HEK293 (cell line): ENCODE data around the gene GAL.

Source experiments
- CTCF ChIA-PET: fragments of 350-600 bp; formaldehyde crosslinking; extraction: SDS; loops from one replicate; lab custom pipeline; 2021; ENCODE audit warnings: antibody characterized with exemption; lab: Yijun Ruan, JAX
- POLR2A ChIA-PET: fragments of 300-600 bp; formaldehyde crosslinking; extraction: SDS; loops from one replicate; lab custom pipeline; 2020; ENCODE audit warnings: antibody characterized with exemption, inconsistent platforms; lab: Yijun Ruan, JAX
- H3K27ac ChIP-seq: fragments of 200-500 bp; sonication (Bioruptor generic); 2 replicates; pipeline ENCODE4 v1.5.1; 2014; ENCODE audit warnings: low read depth, low read length, control low read depth, inconsistent platforms; ENCODE audit errors: extremely low read depth
- H3K36me3 ChIP-seq, 2 experiments: fragments of 200-500 bp in 1 of 2; sonication (Bioruptor generic) in 1 of 2; 1 replicate in 1 of 2; 2 replicates in 1 of 2; pipeline ENCODE4 v1.5.1; 2014 to 2017; ENCODE audit warnings: inconsistent platforms in 2 of 2, low read length in 2 of 2; ENCODE audit not compliant: control insufficient read depth in 2 of 2, insufficient read depth in 1 of 2
- H3K4me1 ChIP-seq: fragments of 200-500 bp; sonication (Bioruptor generic); 2 replicates; pipeline ENCODE4 v1.5.1; 2014; ENCODE audit warnings: mild to moderate bottlenecking, low read length, inconsistent platforms; ENCODE audit not compliant: control insufficient read depth, insufficient read depth
- H3K4me3 ChIP-seq: 2 replicates; pipeline ENCODE4 v1.5.1; 2011; ENCODE audit warnings: low read depth, mild to moderate bottlenecking, control low read depth, low read length, moderate library complexity
- H3K9me3 ChIP-seq: fragments of 200-500 bp; sonication (Bioruptor generic); 2 replicates; pipeline ENCODE4 v1.5.1; 2014; ENCODE audit warnings: low read depth, low read length, inconsistent platforms; ENCODE audit not compliant: control insufficient read depth, insufficient read depth
- MZF1 ChIP-seq: fragments of 450-650 bp; formaldehyde crosslinking; IDR thresholded peaks from 2 replicates; pipeline ENCODE4 v1.5.1; 2017; ENCODE audit warnings: missing biosample characterization, missing genetic modification characterization, borderline replicate concordance
- SP3 ChIP-seq: fragments of 450-650 bp; formaldehyde crosslinking; IDR thresholded peaks from 2 replicates; pipeline ENCODE4 v1.5.1; 2016; ENCODE audit warnings: missing biosample characterization, missing genetic modification characterization
- ZBTB7A ChIP-seq: fragments of 450-650 bp; formaldehyde crosslinking; IDR thresholded peaks from 2 replicates; pipeline ENCODE4 v1.5.1; 2016; ENCODE audit warnings: low read depth, missing biosample characterization, missing genetic modification characterization
- ZNF133 ChIP-seq: fragments of 450-650 bp; formaldehyde crosslinking; IDR thresholded peaks from 2 replicates; pipeline ENCODE4 v1.5.1; 2016; ENCODE audit warnings: missing biosample characterization, missing genetic modification characterization
- ZNF266 ChIP-seq: fragments of 450-650 bp; formaldehyde crosslinking; IDR thresholded peaks from 2 replicates; pipeline ENCODE4 v1.5.1; 2016; ENCODE audit warnings: missing biosample characterization, missing genetic modification characterization, low read depth
- ZNF366 ChIP-seq: fragments of 450-650 bp; formaldehyde crosslinking; conservative IDR thresholded peaks from 2 replicates; pipeline ENCODE4 v1.5.1; 2016; ENCODE audit warnings: missing biosample characterization, missing genetic modification characterization
- ZNF529 ChIP-seq: fragments of 450-650 bp; formaldehyde crosslinking; IDR thresholded peaks from 2 replicates; pipeline ENCODE4 v1.5.1; 2017; ENCODE audit warnings: missing genetic modification characterization, missing biosample characterization; ENCODE audit not compliant: insufficient replicate concordance
- ZNF548 ChIP-seq: fragments of 450-650 bp; formaldehyde crosslinking; IDR thresholded peaks from 2 replicates; pipeline ENCODE4 v1.5.1; 2016; ENCODE audit warnings: missing biosample characterization, missing genetic modification characterization
- ZNF654 ChIP-seq: fragments of 450-650 bp; formaldehyde crosslinking; IDR thresholded peaks from 2 replicates; pipeline ENCODE4 v1.5.1; 2016; ENCODE audit warnings: low read depth, missing biosample characterization, missing genetic modification characterization
- ZNF76 ChIP-seq: fragments of 450-650 bp; formaldehyde crosslinking; IDR thresholded peaks from 2 replicates; pipeline ENCODE4; 2016; ENCODE audit warnings: low read depth, missing biosample characterization, missing genetic modification characterization, borderline replicate concordance
- ZNF792 ChIP-seq: fragments of 450-650 bp; formaldehyde crosslinking; IDR thresholded peaks from 2 replicates; pipeline ENCODE4 v1.5.1; 2016; ENCODE audit warnings: missing biosample characterization, missing genetic modification characterization
- TF ChIP-seq, protein P1 (sequence below): fragments of 450-650 bp; formaldehyde crosslinking; IDR thresholded peaks from 2 replicates; pipeline ENCODE4 v1.5.0; 2017; ENCODE audit warnings: missing biosample characterization, missing genetic modification characterization, borderline replicate concordance
- TF ChIP-seq, protein P2 (sequence below): fragments of 450-650 bp; formaldehyde crosslinking; IDR thresholded peaks from 2 replicates; pipeline ENCODE4 v1.5.1; 2016; ENCODE audit warnings: missing biosample characterization, missing genetic modification characterization
- TF ChIP-seq, protein P3 (sequence below): fragments of 450-650 bp; formaldehyde crosslinking; IDR thresholded peaks from 2 replicates; pipeline ENCODE4 v1.5.1; 2016; ENCODE audit warnings: missing biosample characterization, missing genetic modification characterization, borderline replicate concordance
- TF ChIP-seq, protein P4 (sequence below): fragments of 450-650 bp; formaldehyde crosslinking; IDR thresholded peaks from 2 replicates; pipeline ENCODE4; 2016; ENCODE audit warnings: missing biosample characterization, missing genetic modification characterization
- TF ChIP-seq, protein P5 (sequence below): fragments of 450-650 bp; formaldehyde crosslinking; IDR thresholded peaks from 2 replicates; pipeline ENCODE4 v1.5.1; 2016; ENCODE audit warnings: missing biosample characterization, missing genetic modification characterization
- TF ChIP-seq, protein P6 (sequence below): fragments of 450-650 bp; formaldehyde crosslinking; IDR thresholded peaks from 2 replicates; pipeline ENCODE4 v1.5.1; 2016; ENCODE audit warnings: missing biosample characterization, missing genetic modification characterization

Gene GAL

DNA sequence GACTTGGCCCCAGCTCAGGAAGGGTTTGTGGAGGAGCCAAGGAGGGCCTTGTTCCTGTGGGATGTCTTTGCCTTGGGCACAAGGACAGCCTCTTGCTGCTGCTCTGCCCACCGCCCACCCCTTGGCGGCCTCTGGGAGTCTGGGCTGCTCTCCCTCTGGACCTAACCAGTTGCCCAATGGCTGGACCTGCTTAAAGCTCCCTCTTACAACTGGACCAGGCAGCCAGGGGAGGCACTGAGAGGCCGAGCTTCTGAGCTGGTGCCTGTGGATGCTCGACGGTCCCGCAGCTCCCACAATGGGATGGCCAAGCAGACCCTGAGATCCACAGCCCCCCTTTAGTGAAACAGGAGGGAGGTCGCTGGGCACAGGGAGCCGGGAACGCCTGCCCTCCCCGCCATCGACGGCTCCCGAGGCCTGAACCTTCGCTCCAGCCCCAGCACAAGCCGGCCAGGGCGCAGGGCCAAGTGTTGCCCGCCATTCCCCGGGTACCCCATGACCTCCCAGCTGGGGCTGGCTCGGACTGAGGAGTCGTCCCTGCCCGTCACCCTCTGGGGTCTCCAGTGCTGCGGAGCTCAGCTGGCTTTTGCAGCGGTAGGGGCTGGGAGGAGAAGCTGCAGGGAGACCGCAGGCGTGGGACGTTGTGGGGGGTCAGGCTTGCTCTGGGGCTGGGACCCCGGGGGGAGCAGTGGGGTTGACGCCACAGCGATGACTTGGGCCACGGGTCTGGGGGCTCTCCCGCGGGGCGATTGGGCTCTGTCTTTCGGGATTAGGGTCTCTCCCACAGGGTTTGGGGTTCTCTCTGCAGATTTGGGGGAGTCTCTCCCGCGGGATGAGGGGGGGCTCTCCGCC, 584 bp upstream of the GAL start (continued):
- TF ChIP-seq ZNF529 (tag by site-specific recombination) (no peak), ZNF792 (tag by site-specific recombination) (no peak), SP3 (no peak), ZNF366 (tag by site-specific recombination) (no peak)
- TF ChIP-seq, protein P1, sequence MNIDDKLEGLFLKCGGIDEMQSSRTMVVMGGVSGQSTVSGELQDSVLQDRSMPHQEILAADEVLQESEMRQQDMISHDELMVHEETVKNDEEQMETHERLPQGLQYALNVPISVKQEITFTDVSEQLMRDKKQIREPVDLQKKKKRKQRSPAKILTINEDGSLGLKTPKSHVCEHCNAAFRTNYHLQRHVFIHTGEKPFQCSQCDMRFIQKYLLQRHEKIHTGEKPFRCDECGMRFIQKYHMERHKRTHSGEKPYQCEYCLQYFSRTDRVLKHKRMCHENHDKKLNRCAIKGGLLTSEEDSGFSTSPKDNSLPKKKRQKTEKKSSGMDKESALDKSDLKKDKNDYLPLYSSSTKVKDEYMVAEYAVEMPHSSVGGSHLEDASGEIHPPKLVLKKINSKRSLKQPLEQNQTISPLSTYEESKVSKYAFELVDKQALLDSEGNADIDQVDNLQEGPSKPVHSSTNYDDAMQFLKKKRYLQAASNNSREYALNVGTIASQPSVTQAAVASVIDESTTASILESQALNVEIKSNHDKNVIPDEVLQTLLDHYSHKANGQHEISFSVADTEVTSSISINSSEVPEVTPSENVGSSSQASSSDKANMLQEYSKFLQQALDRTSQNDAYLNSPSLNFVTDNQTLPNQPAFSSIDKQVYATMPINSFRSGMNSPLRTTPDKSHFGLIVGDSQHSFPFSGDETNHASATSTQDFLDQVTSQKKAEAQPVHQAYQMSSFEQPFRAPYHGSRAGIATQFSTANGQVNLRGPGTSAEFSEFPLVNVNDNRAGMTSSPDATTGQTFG (tag by site-specific recombination): no peak

DNA sequence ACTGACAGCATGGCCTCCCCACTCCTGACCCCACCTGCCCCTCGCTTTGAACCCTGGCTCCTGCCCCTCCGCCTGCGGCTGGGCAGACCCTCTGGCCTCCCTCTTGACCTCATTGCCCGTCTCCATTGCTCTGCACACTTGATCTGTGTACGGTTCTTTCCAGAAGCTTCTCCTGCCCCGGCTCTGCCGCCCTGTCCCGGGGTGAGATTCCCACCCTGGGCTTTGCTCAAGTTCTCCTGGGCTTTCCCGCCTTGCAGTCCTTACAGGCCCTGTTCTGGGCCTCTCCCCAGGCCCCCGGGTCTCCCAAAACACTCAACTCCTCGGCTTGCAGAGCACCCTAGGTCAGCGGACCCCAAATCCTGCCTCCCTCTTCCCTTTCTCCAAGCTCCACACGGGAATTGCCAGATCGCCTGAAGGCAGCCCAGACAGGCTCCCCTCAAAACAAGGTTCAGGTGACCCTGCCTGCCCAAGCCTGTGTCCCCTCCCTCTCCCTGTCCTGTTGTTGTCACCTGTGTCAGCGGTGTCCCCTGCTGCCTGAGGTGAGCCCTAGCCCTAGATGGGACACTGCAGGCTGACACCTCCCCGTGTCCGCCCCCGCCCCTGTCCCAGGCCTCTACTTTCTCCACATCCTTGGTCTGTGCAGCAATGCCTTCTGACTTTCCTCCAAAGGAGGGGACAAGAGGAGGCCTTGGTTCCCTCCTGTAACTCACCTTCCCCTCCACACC, 1.5 kb downstream of the GAL start:
- no peaks in the 10 kb centered on the region for H3K9me3 ChIP-seq
- no peak overlapping the region for H3K4me3 ChIP-seq
- ChIA-PET CTCF (no interaction called here), POLR2A (interaction anchor here (1.0 kb wide), 1 partner anchor 8 kb away, joined by 4 read pairs; no protein-coding TSS in a partner anchor)
- no peaks in the 10 kb centered on the region for H3K36me3 ChIP-seq
- H3K27ac ChIP-seq: no peak overlapping the region
- no peaks in the 10 kb centered on the region; the same call in 1 of the 2 replicates for H3K4me1 ChIP-seq
- TF ChIP-seq ZNF76 (tag by site-specific recombination) (no peak), ZNF133 (tag by site-specific recombination) (no peak), ZBTB7A (tag by site-specific recombination) (no peak), MZF1 (tag by site-specific recombination) (no peak), ZNF548 (no peak), ZNF266 (no peak), ZNF654 (no peak)
- TF ChIP-seq, protein P2, sequence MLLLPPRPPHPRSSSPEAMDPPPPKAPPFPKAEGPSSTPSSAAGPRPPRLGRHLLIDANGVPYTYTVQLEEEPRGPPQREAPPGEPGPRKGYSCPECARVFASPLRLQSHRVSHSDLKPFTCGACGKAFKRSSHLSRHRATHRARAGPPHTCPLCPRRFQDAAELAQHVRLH (tag by site-specific recombination): no peak
- TF ChIP-seq, protein P3, sequence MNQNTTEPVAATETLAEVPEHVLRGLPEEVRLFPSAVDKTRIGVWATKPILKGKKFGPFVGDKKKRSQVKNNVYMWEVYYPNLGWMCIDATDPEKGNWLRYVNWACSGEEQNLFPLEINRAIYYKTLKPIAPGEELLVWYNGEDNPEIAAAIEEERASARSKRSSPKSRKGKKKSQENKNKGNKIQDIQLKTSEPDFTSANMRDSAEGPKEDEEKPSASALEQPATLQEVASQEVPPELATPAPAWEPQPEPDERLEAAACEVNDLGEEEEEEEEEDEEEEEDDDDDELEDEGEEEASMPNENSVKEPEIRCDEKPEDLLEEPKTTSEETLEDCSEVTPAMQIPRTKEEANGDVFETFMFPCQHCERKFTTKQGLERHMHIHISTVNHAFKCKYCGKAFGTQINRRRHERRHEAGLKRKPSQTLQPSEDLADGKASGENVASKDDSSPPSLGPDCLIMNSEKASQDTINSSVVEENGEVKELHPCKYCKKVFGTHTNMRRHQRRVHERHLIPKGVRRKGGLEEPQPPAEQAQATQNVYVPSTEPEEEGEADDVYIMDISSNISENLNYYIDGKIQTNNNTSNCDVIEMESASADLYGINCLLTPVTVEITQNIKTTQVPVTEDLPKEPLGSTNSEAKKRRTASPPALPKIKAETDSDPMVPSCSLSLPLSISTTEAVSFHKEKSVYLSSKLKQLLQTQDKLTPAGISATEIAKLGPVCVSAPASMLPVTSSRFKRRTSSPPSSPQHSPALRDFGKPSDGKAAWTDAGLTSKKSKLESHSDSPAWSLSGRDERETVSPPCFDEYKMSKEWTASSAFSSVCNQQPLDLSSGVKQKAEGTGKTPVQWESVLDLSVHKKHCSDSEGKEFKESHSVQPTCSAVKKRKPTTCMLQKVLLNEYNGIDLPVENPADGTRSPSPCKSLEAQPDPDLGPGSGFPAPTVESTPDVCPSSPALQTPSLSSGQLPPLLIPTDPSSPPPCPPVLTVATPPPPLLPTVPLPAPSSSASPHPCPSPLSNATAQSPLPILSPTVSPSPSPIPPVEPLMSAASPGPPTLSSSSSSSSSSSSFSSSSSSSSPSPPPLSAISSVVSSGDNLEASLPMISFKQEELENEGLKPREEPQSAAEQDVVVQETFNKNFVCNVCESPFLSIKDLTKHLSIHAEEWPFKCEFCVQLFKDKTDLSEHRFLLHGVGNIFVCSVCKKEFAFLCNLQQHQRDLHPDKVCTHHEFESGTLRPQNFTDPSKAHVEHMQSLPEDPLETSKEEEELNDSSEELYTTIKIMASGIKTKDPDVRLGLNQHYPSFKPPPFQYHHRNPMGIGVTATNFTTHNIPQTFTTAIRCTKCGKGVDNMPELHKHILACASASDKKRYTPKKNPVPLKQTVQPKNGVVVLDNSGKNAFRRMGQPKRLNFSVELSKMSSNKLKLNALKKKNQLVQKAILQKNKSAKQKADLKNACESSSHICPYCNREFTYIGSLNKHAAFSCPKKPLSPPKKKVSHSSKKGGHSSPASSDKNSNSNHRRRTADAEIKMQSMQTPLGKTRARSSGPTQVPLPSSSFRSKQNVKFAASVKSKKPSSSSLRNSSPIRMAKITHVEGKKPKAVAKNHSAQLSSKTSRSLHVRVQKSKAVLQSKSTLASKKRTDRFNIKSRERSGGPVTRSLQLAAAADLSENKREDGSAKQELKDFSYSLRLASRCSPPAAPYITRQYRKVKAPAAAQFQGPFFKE: no peak
- TF ChIP-seq, protein P4, sequence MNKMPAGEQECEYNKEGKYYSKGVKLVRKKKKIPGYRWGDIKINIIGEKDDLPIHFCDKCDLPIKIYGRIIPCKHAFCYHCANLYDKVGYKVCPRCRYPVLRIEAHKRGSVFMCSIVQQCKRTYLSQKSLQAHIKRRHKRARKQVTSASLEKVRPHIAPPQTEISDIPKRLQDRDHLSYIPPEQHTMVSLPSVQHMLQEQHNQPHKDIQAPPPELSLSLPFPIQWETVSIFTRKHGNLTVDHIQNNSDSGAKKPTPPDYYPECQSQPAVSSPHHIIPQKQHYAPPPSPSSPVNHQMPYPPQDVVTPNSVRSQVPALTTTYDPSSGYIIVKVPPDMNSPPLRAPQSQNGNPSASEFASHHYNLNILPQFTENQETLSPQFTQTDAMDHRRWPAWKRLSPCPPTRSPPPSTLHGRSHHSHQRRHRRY (tag by site-specific recombination): no peak
- TF ChIP-seq, protein P5, sequence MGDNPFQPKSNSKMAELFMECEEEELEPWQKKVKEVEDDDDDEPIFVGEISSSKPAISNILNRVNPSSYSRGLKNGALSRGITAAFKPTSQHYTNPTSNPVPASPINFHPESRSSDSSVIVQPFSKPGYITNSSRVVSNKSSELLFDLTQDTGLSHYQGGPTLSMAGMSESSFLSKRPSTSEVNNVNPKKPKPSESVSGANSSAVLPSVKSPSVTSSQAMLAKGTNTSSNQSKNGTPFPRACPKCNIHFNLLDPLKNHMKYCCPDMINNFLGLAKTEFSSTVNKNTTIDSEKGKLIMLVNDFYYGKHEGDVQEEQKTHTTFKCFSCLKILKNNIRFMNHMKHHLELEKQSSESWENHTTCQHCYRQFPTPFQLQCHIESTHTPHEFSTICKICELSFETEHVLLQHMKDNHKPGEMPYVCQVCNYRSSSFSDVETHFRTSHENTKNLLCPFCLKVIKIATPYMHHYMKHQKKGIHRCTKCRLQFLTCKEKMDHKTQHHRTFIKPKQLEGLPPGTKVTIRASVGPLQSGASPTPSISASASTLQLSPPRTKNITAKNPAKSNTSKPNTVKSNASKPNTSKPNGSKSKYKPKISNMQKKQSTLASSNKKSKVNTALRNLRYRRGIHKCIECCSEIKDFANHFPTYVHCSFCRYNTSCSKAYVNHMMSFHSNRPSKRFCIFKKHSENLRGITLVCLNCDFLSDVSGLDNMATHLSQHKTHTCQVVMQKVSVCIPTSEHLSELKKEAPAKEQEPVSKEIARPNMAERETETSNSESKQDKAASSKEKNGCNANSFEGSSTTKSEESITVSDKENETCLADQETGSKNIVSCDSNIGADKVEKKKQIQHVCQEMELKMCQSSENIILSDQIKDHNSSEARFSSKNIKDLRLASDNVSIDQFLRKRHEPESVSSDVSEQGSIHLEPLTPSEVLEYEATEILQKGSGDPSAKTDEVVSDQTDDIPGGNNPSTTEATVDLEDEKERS (tag by site-specific recombination): no peak
- TF ChIP-seq, protein P6, sequence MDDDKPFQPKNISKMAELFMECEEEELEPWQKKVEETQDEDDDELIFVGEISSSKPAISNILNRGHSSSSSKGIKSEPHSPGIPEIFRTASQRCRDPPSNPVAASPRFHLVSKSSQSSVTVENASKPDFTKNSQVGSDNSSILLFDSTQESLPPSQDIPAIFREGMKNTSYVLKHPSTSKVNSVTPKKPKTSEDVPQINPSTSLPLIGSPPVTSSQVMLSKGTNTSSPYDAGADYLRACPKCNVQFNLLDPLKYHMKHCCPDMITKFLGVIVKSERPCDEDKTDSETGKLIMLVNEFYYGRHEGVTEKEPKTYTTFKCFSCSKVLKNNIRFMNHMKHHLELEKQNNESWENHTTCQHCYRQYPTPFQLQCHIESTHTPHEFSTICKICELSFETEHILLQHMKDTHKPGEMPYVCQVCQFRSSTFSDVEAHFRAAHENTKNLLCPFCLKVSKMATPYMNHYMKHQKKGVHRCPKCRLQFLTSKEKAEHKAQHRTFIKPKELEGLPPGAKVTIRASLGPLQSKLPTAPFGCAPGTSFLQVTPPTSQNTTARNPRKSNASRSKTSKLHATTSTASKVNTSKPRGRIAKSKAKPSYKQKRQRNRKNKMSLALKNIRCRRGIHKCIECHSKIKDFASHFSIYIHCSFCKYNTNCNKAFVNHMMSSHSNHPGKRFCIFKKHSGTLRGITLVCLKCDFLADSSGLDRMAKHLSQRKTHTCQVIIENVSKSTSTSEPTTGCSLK: no peak
